D721Med (cell line): ENCODE results near the gene ZCCHC7.
"Not testable (repeated sequence)": the region's sequence is repeated elsewhere in the genome, so short reads cannot be mapped to it uniquely, and the experiment has no call there.

Source experiments
- DNase-seq: peaks from one replicate; pipeline ENCODE4 v3.0.0; 2011; ENCODE audit warnings: low spot score; ENCODE audit not compliant: insufficient read length
- FAIRE-seq: peaks from 2 replicates; lab custom pipeline; 2011; peaks lifted over from hg19 to GRCh38; lab: Jason Lieb, UNC
- CTCF ChIP-seq: IDR thresholded peaks from 2 replicates; pipeline ENCODE4 v1.5.1; 2012; ENCODE audit warnings: mild to moderate bottlenecking, control low read depth; ENCODE audit not compliant: insufficient read depth; ENCODE audit errors: missing control alignments

Gene ZCCHC7

GRCh38 chr9:37201581-37201980 is 81.2 kb downstream of the ZCCHC7 start:
- no peak for FAIRE-seq

GRCh38 chr9:37202091-37202490 is 81.7 kb downstream of the ZCCHC7 start:
- no peak for TF ChIP-seq CTCF
- FAIRE-seq: no peak

More at GRCh38 chr9:37201581-37201980, 81.2 kb downstream of the ZCCHC7 start:
- TF ChIP-seq CTCF: no peak
- no peak for DNase-seq

GRCh38 chr9:37203456-37203855 is 83.1 kb downstream of the ZCCHC7 start:
- not testable (repeated sequence) for DNase-seq, FAIRE-seq

More at GRCh38 chr9:37202091-37202490, 81.7 kb downstream of the ZCCHC7 start:
- DNase-seq: no peak

GRCh38 chr9:37206121-37206620 is 85.8 kb downstream of the ZCCHC7 start:
- no peak for TF ChIP-seq CTCF
- DNase-seq: no peak
- FAIRE-seq: no peak

GRCh38 chr9:37209431-37210386 is 89.3 kb downstream of the ZCCHC7 start:
- DNase-seq: no peak
- FAIRE-seq: no peak

GRCh38 chr9:37210737-37211523 is 90.6 kb downstream of the ZCCHC7 start:
- FAIRE-seq (peak; percentile 16), DNase-seq (no peak)
- no peak for TF ChIP-seq CTCF

More at GRCh38 chr9:37209431-37210386, 89.3 kb downstream of the ZCCHC7 start:
- TF ChIP-seq CTCF: peak; percentile 30

GRCh38 chr9:37212435-37212834 is 92.1 kb downstream of the ZCCHC7 start:
- FAIRE-seq (peak; percentile 67), DNase-seq (no peak)
- no peak for TF ChIP-seq CTCF
